ENCODE measurements around the gene DGAT2.
"Not testable (repeated sequence)": the region's sequence is repeated elsewhere in the genome, so short reads cannot be mapped to it uniquely, and the experiment has no call there.

The DGAT2 gene

DNA sequence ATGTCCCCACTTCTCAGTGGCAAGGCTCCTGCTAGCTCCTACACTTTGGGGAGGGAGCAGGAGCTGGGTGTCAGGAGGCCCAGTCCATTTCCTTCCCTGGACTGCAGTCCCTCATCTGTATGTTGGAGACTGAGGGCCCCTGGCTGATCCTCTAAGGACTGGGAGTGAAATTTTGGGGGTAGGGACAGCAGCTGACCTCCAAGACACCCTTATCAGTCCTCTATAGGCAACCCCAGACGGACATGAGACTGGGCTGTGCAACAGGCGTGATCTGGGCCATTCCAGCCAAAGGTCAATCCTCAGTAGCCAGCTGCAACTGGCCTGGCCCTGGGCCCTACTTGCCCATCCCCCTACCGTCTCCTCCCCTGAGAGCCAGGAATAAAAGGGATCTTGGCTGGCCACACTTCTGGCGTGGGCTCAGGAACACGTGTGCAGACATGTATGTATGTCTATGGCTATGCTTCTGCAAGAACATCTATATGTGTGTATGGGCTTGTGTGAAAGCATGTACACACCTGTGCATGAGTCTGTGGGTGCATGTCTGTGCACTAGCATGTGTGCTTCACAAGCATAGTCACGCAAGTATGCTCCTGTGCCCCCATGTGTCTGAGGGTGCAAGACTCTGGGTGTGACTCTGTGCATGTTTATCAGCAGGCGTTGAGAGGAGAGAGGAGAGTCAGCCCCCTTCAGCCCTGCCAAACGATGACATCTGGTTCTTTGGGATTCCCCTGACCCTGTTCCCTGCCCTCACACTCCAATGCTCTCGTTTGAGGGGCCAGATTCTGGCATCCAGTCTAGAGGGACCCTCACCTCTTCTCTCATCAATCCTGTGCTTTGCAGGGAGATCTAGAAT, 24.6 kb upstream of the DGAT2 start:
- no peak overlapping the region for H3K9ac ChIP-seq (ENCODE audit: insufficient read length)
- H3K36me3 ChIP-seq (ENCODE audit: insufficient read depth, low read length): no peaks in the 10 kb centered on the region
- DNase-seq (ENCODE audit: low read depth, low spot score): no peak
- H3K4me3 ChIP-seq: no peak overlapping the region
- H3K27ac ChIP-seq: no peak overlapping the region
- TF ChIP-seq FOXP2 (optimal IDR thresholded peaks at IDR 0.05; ENCODE audit: control extremely low read depth, extremely low read length, insufficient read depth) (no peak), POLR2AphosphoS5 (IDR thresholded peaks at IDR 0.05; ENCODE audit: borderline replicate concordance, low read depth, low read length) (no peak), EZH2 (IDR thresholded peaks at IDR 0.05) (no peak)
- H3K9me3 ChIP-seq (ENCODE audit: low read depth, low read length): no peaks in the 10 kb centered on the region

DNA sequence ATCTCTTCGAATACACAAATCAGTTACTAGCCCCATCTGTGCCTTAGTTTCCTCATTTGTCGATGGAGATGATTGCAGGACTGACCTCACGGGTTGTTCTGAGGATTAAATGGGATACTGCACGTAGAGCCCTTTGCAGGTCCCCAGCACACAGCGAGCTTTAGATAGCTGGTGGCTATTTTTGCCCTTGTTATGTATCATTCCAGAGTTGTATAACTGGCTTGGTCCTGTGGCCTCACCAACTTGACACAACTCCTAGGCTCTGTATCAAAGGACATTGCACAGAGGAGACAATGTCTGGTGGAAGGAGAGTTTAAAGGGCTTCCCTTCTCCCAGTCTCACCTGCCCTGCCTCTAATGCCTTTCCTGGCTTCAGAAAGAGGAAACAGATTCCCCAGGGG, 22.8 kb upstream of the DGAT2 start:
- DNase-seq (ENCODE audit: low read depth, low spot score): no peak
- H3K27ac ChIP-seq: no peak overlapping the region
- H3K9me3 ChIP-seq (ENCODE audit: low read depth, low read length): no peaks in the 10 kb centered on the region
- H3K4me3 ChIP-seq: no peak overlapping the region
- TF ChIP-seq FOXP2 (optimal IDR thresholded peaks at IDR 0.05; ENCODE audit: control extremely low read depth, extremely low read length, insufficient read depth) (no peak), POLR2AphosphoS5 (IDR thresholded peaks at IDR 0.05; ENCODE audit: borderline replicate concordance, low read depth, low read length) (no peak), EZH2 (IDR thresholded peaks at IDR 0.05) (no peak)
- H3K36me3 ChIP-seq (ENCODE audit: insufficient read depth, low read length): no peaks in the 10 kb centered on the region
- H3K9ac ChIP-seq (ENCODE audit: insufficient read length): no peak overlapping the region

DNA sequence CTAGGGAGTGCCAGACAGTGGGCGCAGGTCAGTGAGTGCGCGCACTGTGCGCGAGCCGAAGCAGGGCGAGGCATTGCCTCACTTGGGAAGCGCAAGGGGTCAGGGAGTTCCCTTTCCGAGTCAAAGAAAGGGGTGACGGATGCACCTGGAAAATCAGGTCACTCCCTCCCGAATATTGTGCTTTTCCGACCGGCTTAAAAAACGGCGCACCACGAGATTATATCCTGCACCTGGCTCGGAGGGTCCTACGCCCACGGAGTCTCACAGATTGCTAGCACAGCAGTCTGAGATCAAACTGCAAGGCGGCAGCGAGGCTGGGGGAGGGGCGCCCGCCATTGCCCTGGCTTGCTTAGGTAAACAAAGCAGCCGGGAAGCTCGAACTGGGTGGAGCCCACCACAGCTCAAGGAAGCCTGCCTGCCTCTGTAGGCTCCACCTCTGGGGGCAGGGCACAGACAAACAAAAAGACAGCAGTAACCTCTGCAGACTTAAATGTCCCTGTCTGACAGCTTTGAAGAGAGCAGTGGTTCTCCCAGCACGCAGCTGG, 19.8 kb upstream of the DGAT2 start:
- not testable (repeated sequence) for DNase-seq (ENCODE audit: low read depth, low spot score); H3K4me3 ChIP-seq; H3K9ac ChIP-seq (ENCODE audit: insufficient read length); H3K36me3 ChIP-seq (ENCODE audit: insufficient read depth, low read length); H3K27ac ChIP-seq; H3K9me3 ChIP-seq (ENCODE audit: low read depth, low read length)

DNA sequence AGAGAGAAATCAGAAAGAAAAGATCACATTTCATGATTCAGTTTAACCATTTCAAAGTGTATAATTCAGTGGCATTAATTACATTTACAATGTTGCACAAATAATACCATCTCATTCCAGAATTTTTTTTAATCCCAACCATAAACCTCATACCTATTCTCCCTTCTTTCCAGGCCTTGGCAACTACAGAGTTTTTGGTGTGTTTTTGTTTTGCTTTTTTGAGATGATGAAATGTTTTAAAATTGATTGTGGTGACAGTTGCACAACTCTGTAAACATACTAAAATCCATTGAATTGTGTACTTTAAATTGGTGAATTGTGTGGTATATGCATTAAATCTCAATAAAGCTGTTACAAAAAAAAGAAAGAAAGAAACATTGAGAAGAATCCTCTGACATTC, 13.6 kb upstream of the DGAT2 start:
- not testable (repeated sequence) for H3K36me3 ChIP-seq (ENCODE audit: insufficient read depth, low read length); H3K27ac ChIP-seq; H3K9ac ChIP-seq (ENCODE audit: insufficient read length); H3K9me3 ChIP-seq (ENCODE audit: low read depth, low read length); H3K4me3 ChIP-seq; DNase-seq (ENCODE audit: low read depth, low spot score)

DNA sequence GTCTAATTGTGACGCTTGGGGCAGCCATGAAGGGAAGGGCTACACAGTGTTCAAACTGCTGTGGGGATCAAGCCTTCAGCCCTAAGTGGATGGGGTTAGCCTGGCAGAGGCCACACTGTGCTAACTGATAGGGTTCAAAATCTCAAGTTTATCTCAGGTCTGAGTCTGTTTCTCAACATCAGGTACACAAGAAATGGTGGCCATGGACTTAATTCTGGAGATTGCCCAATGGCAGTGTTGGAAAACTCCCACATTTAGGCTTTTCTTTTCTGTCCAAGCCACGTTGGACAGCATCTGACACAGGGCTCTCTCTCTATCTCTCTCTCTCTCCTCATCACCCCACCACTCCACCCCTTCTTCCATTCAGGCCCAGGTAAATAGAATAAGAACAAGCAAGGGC, 10.9 kb upstream of the DGAT2 start:
- no peak overlapping the region for H3K4me3 ChIP-seq
- no peaks in the 10 kb centered on the region for H3K9me3 ChIP-seq (ENCODE audit: low read depth, low read length)
- no peaks in the 10 kb centered on the region for H3K36me3 ChIP-seq (ENCODE audit: insufficient read depth, low read length)
- no peak overlapping the region for H3K9ac ChIP-seq (ENCODE audit: insufficient read length)
- H3K27ac ChIP-seq: no peak overlapping the region
- DNase-seq (ENCODE audit: low read depth, low spot score): no peak
- no peak for TF ChIP-seq EZH2 (IDR thresholded peaks at IDR 0.05)
- no peak for TF ChIP-seq FOXP2 (optimal IDR thresholded peaks at IDR 0.05; ENCODE audit: control extremely low read depth, extremely low read length, insufficient read depth)
- no peak for TF ChIP-seq POLR2AphosphoS5 (IDR thresholded peaks at IDR 0.05; ENCODE audit: borderline replicate concordance, low read depth, low read length)

DNA sequence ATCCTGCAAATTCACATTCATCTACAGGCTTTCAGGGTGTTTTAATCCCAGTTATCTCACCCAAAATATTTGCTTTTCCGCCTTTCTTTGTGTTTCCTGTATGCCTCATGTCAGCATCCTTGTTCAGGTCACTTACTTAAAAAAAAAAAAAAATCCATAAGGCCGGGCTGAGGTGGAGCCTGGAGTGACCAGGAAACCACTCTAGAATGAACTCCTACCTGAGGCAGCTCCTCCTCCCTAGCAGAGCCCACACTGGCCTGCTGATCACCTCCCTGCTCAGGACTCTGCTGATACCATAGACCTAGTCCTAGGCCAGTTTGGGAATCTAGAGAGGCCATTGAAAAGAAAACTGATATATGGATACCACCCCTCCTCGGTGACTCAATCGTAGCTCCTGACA, 8.7 kb upstream of the DGAT2 start:
- TF ChIP-seq POLR2AphosphoS5 (IDR thresholded peaks at IDR 0.05; ENCODE audit: borderline replicate concordance, low read depth, low read length): no peak
- TF ChIP-seq FOXP2 (optimal IDR thresholded peaks at IDR 0.05; ENCODE audit: control extremely low read depth, extremely low read length, insufficient read depth): no peak
- no peak for TF ChIP-seq EZH2 (IDR thresholded peaks at IDR 0.05)
- H3K9me3 ChIP-seq (ENCODE audit: low read depth, low read length): no peaks in the 10 kb centered on the region
- no peak overlapping the region for H3K27ac ChIP-seq
- no peak overlapping the region for H3K9ac ChIP-seq (ENCODE audit: insufficient read length)
- DNase-seq (ENCODE audit: low read depth, low spot score): no peak
- H3K36me3 ChIP-seq (ENCODE audit: insufficient read depth, low read length): no peaks in the 10 kb centered on the region
- H3K4me3 ChIP-seq: no peak overlapping the region

DNA sequence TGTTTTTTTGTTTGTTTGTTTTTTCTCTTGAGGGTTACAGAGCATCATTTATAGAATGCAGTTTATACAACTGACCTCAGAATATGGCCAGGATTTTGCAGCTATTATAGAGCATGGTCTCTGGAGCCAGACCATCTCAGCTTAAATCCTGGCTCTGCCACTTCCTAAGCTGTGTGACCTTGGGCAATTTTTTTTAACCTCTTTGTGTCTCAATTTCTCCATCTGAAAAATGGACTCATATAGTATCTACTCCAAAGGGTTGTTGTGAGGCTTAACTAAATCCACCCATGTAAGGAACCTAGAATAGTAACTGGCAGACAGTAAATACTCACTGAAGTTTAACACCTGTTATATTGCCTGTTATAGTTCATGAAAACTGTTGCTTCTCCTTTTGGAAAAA, 8.3 kb upstream of the DGAT2 start:
- no peak overlapping the region for H3K4me3 ChIP-seq
- no peak overlapping the region for H3K27ac ChIP-seq
- TF ChIP-seq FOXP2 (optimal IDR thresholded peaks at IDR 0.05; ENCODE audit: control extremely low read depth, extremely low read length, insufficient read depth): no peak
- no peak for TF ChIP-seq EZH2 (IDR thresholded peaks at IDR 0.05)
- TF ChIP-seq POLR2AphosphoS5 (IDR thresholded peaks at IDR 0.05; ENCODE audit: borderline replicate concordance, low read depth, low read length): no peak
- H3K9ac ChIP-seq (ENCODE audit: insufficient read length): no peak overlapping the region
- no peaks in the 10 kb centered on the region for H3K9me3 ChIP-seq (ENCODE audit: low read depth, low read length)
- no peaks in the 10 kb centered on the region for H3K36me3 ChIP-seq (ENCODE audit: insufficient read depth, low read length)
- DNase-seq (ENCODE audit: low read depth, low spot score): no peak

DNA sequence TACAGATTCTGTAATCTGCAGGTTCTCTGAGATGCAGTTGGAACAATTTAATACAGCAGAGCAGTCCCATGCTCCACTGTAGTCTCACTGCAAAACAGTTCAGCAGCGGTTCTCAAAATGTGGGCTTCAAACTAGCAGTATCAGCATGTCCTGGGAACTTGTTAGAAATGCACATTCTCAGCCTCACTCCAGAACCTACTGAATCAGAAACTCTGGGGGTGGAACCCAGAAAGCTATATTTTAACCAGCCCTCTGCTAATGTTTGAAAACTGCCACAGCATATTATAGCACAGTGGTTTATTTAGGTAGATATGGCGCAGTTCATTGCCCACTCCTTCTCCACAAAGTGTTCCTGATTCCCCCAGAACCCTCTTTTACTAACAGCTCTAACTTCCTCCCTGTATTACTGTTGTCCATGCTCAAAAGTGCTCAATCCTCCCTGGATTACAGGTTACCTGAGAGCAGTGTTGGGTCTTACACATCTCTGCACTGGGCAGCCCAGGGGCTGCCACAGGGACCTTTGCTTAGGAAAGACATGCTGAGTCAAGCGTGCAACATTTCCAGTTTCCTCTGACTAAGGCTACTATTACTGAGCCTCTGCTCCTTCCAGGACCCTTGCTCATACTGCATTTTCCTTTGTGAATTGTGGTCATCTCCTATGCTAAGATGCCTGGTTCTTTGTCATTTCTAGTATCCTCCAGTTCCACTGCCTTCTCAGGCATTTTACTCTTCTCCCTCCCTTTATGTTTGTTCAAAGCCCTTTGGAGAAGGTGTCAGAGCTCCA, 7.7 kb upstream of the DGAT2 start:
- DNase-seq (ENCODE audit: low read depth, low spot score): no peak
- TF ChIP-seq POLR2AphosphoS5 (IDR thresholded peaks at IDR 0.05; ENCODE audit: borderline replicate concordance, low read depth, low read length) (no peak), EZH2 (IDR thresholded peaks at IDR 0.05) (no peak), FOXP2 (optimal IDR thresholded peaks at IDR 0.05; ENCODE audit: control extremely low read depth, extremely low read length, insufficient read depth) (no peak)

More for the DNA sequence above, 7.7 kb upstream of the DGAT2 start:
- Histone ChIP-seq H3K9ac (ENCODE audit: insufficient read length) (peak overlapping the region; percentile 8), H3K4me3 (no peak overlapping the region), H3K36me3 (ENCODE audit: insufficient read depth, low read length) (no peaks in the 10 kb centered on the region), H3K9me3 (ENCODE audit: low read depth, low read length) (no peaks in the 10 kb centered on the region), H3K27ac (no peak overlapping the region)

All from SK-N-MC (cell line).